HG03457 (cell line): ENCODE measurements around the gene THOC6.

Experiments
- ATAC-seq: cut with Tn5 transposase; IDR thresholded peaks from one replicate; pipeline ENCODE4 v1.9.1; 2021; ENCODE audit warnings: moderate number of reproducible peaks; ENCODE audit not compliant: unreplicated experiment

The THOC6 gene

DNA sequence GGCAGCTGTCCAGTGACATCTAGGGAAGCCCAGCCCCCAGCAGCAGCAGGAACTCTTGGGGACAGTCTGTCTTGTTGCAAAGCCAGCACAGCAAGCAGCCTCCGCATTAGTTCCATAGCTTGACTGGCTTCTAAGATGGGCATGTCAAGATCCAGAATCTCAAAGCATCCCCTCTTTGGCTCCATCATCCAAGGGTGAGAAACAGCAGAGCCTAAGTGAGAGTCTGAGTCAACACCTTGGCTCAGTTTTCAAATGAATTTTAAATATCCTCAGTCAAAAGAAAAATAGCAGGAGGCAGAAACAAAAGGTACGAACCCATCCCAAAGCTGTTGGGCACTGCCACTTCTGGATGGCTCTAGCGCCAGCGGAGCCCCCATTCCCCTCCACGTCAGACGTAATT, 8.9 kb upstream of the THOC6 start:
- no peak for ATAC-seq

GRCh38 chr16:3015865-3016521, 7.8 kb upstream of the THOC6 start:
- ATAC-seq = no peak

DNA sequence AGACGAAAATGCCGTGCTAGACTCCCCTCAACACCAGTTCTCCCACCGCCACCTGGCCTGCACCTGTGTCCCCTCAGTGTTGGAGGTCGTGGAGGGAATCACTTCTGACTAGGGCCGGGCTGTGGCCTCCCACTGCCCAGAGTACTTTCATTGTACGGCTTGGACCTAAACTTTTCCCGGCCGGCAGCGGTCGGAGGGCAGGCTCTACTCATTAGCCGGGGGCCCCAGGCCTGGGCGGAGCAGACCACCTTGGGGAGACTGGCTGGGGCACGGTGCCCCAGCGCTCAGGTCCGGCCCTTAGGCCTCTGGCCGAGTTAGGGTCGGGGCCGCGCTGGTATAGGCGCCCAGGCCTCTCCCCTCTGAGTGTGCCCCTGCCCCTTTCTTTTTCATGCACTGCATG, 6.5 kb upstream of the THOC6 start:
- ATAC-seq = no peak

- no peak for ATAC-seq
Observed at GRCh38 chr16:3017794-3018506, 5.9 kb upstream of the THOC6 start, which contains the start of gene CLDN6. Gene CLDN6, minus strand, starts transcription at chr16:3018183. Its CDS starts 2,162 bp downstream, at chr16:3016021.

- ATAC-seq = no peak
Observed at GRCh38 chr16:3019594-3020246, 4.1 kb upstream of the THOC6 start.

DNA sequence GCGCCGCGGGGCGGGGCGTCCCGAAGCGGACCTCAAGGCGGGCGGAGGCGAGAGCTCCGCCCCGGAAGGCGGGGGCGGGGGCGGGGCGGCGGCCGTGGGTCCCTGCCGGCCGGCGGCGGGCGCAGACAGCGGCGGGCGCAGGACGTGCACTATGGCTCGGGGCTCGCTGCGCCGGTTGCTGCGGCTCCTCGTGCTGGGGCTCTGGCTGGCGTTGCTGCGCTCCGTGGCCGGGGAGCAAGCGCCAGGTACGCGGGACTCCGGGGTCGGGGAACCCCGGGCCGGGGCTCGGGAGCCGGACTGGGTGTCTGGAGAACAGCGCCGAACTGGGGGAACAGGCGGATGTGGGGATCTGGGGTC, 3.6 kb upstream of the THOC6 start, which contains the start of gene TNFRSF12A:
TNFRSF12A (plus strand) TSS at position 122 of the 357 bp plus-strand sequence; CDS start at position 152, 30 bp downstream.
- ATAC-seq = no peak

DNA sequence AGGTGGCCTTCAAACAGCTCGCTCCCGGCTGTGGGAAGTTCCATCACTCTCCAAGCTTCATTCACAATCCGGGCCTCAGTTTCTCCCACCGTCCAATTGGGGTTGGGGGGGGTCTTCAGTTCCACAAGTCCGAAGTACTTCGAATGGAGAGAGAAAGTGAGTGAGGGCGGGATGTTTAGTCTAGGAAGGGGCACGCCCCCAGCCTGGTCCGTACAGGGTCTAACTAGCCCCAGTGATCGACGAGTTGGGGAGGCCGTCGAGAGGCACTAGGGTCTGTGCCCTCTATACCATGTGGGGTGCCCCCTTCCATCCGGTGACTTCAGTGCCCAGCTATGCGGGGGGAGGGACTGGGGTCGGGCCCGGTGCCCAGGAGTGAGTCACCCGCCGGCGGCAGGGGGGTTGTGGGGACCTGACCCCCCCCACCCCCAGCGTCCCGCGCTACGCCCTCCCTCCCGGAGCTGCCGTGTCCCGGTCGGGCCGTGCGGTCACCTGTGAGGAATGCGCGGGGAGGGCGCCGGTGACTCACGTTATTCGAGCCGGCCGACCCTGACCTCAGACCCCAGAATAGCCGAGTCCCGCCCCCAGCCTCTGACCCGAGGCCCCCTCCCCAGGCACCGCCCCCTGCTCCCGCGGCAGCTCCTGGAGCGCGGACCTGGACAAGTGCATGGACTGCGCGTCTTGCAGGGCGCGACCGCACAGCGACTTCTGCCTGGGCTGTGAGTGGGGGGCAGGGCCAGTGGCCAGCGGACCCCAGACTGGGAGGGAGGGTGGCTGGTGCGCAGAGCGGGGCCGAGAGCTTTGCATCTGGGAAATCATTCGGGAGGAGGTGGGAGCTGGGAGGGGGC, 3.0 kb upstream of the THOC6 start:
- no peak for ATAC-seq

GRCh38 chr16:3021449-3022207, 2.2 kb upstream of the THOC6 start:
- ATAC-seq = peak; percentile 29

- ATAC-seq = no peak
Observed at GRCh38 chr16:3022208-3022683, 1.6 kb upstream of the THOC6 start.

- no peak for ATAC-seq
Observed at GRCh38 chr16:3022684-3023414, 986 bp upstream of the THOC6 start.

DNA sequence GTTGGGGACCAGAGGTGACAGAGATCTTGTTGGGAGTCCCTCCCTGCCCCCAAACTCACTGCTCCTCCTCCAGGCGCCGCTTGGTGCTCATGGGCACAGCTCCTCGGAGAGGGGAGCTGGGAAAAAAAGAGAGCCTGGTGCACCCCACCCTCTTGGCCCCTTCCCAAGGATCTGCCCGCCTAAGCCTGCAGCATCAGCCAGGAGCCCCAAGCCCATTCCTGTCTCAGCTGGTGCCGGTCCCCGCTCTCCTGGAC, 493 bp upstream of the THOC6 start:
- no peak for ATAC-seq

- ATAC-seq = no peak
Observed at GRCh38 chr16:3025032-3026002, 1.5 kb downstream of the THOC6 start.

DNA sequence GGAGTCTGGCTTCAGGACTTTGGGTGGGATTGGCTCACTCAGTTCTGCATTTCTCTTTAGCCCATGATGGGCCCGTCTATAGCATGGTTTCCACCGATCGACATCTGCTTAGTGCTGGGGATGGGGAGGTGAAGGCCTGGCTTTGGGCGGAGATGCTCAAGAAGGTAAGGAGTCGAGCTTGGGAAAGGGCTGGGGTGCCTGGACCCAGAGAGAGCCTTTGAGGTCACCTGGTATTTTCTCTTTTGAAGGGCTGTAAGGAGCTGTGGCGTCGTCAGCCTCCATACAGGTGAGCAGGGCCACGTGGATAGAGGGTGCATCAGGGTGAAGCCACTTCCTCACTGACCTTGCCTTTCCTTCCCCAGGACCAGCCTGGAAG, 2.2 kb downstream of the THOC6 start:
- ATAC-seq = no peak

DNA sequence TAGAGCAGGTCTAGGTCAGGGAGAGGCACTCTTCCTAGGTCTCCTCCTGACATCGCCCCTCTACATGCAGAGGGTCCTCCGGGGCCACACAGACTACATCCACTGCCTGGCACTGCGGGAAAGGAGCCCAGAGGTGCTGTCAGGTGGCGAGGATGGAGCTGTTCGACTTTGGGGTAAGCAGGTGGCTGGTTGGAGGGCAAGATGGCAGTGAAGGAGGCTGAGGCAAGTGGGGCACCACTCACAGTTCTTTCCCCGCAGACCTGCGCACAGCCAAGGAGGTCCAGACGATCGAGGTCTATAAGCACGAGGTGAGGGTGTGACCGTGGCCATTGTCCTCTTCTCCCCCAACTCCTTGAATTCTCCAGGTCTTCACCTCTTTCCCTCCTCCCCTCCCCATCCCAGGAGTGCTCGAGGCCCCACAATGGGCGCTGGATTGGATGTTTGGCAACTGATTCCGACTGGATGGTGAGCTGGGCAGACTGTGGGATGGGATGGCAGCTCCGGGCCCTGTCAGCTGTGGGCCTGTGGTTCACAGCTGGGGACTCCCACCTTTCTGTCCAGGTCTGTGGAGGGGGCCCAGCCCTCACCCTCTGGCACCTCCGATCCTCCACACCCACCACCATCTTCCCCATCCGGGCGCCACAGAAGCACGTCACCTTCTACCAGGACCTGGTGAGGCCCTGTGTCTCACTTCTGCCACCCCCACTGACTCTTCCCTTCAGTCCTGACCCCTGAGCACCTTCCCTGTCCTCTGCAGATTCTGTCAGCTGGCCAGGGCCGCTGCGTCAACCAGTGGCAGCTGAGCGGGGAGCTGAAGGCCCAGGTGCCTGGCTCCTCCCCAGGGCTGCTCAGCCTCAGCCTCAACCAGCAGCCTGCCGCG, 3.0 kb downstream of the THOC6 start:
- no peak for ATAC-seq

DNA sequence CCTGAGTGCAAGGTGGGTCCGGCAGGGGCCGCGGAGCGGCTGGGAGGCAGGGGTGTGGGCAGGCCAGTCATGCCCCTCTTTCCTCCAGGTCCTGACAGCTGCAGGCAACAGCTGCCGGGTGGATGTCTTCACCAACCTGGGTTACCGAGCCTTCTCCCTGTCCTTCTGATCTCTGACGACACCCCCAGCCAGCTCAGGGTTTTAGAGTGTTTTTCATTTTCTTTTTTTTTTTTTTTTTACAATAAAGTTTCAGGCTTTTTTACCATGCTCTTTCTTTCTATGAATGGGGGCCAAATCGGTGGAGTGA, 3.6 kb downstream of the THOC6 start:
- ATAC-seq = no peak

DNA sequence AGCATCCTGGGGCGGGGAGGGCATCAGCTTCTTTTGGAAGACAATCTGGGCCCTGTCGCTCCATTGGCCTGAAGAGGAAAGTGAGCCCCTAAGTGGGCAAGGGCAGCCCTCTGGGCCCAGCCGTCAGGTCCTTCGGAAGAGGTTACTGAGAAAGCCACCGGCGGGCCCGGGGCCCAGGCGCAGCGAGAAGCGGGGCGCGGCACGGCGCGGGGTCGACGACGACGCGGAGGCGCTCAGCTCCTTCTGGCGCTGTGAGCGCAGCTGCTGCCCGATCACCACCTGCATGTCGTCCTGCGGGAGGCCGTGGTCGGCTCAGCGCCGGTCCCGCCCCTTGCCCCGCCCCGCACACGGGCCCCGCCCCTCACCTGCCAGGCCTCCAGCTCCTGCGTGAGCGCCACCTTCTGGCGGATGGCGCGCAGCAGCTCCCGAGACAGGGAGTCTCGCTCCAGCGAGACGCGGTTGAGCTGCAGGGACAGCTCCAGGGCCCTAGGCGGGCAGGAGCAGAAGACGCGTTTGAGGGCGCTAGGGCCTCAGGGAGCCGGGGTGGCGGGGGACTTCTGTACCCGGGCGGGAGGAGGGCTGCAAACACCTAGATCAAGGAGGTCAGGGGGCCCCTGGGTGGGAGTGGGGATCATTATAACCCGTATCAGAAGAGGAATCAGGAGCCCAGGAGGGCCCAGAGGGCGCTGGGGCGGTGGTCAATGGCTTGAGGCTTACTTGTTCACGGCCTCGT, 4.3 kb downstream of the THOC6 start:
- no peak for ATAC-seq

GRCh38 chr16:3028716-3029319, 5.0 kb downstream of the THOC6 start:
- no peak for ATAC-seq
